ENCODE results near the gene MAX.

The MAX gene

DNA sequence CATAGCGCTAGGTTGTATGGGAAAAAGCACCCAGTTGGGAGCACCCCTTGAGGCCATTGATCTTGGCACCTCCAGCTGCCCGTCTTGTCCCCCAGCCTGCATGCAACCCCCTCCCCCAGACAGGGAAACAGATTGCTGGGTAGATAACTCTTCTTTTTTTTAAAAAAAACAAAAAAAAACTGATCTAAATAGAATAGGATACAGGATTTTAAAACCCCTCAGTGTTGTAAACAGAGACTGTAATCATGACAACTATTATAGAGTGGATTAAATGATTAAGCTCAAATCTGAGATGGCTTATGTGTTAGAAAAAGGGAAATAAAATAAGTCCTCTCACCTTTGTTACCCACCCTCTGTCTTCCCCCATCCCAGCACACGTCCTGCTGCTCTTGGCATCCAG, 48.9 kb downstream of the MAX start:
- CTCF ChIA-PET, result interaction anchor here (0.6 kb wide), 1 partner anchor 33 kb away, joined by 3 read pairs; no protein-coding TSS in a partner anchor

DNA sequence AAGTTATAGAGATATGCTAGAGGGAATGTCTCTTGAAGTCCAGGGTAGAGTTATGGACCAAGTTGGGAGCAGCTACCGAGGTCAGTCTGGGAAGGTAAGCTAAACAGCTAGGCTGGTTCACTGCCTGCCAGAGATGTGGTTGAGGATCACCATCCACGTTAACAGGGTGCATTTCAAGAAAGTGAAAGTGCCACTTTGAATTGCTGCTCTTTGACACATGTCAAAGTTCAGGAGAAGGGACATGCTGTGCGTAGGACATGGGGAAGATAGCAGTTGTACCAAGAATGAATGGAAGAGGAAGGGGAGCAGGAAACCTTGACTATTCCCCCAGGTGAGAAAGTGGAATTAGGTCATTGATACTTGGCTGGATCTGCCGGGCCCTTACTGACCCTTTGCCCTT, 49.5 kb downstream of the MAX start:
- TF ChIP-seq, protein P1, sequence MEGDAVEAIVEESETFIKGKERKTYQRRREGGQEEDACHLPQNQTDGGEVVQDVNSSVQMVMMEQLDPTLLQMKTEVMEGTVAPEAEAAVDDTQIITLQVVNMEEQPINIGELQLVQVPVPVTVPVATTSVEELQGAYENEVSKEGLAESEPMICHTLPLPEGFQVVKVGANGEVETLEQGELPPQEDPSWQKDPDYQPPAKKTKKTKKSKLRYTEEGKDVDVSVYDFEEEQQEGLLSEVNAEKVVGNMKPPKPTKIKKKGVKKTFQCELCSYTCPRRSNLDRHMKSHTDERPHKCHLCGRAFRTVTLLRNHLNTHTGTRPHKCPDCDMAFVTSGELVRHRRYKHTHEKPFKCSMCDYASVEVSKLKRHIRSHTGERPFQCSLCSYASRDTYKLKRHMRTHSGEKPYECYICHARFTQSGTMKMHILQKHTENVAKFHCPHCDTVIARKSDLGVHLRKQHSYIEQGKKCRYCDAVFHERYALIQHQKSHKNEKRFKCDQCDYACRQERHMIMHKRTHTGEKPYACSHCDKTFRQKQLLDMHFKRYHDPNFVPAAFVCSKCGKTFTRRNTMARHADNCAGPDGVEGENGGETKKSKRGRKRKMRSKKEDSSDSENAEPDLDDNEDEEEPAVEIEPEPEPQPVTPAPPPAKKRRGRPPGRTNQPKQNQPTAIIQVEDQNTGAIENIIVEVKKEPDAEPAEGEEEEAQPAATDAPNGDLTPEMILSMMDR (conservative IDR thresholded peaks at IDR 0.05; ENCODE audit: low read depth), result no peak
- H3K27ac ChIP-seq, result no peak overlapping the region
- CTCF ChIA-PET, result interaction anchor here (0.7 kb wide), 1 partner anchor 1417 kb away, joined by 4 read pairs; no protein-coding TSS in a partner anchor
- POLR2A ChIA-PET (ENCODE audit: low non-redundant PET), result no interaction called here
- DNase-seq (ENCODE audit: low spot score), result no peak

More for the DNA sequence above, 48.9 kb downstream of the MAX start:
- TF ChIP-seq, protein P1 (conservative IDR thresholded peaks at IDR 0.05; ENCODE audit: low read depth), result no peak
- POLR2A ChIA-PET (ENCODE audit: low non-redundant PET), result no interaction called here
- DNase-seq (ENCODE audit: low spot score), result no peak
- no peak overlapping the region for H3K27ac ChIP-seq

DNA sequence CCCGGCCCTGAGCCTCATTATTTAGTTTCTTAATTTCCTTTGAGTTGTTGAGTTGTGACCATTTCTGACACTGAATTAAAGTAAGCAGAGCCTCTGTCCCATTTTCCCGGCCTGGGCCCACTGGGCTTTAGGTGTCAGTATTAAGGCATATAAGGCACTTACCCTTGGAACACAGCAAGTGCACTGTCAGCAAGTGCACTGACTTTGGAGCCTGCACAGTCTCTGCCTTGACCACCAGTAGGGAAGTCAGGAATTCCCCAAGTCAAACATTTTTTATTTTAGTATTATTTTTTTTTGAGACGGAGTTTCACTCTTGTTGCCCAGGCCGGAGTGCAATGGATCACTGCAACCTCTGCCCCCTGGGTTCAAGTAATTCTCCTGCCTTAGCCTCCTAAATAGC, 56.6 kb downstream of the MAX start:
- ChIA-PET CTCF (no interaction called here), POLR2A (ENCODE audit: low non-redundant PET) (no interaction called here)
- TF ChIP-seq, protein P1 (conservative IDR thresholded peaks at IDR 0.05; ENCODE audit: low read depth), result no peak
- no peak for DNase-seq (ENCODE audit: low spot score)
- H3K27ac ChIP-seq, result no peak overlapping the region

DNA sequence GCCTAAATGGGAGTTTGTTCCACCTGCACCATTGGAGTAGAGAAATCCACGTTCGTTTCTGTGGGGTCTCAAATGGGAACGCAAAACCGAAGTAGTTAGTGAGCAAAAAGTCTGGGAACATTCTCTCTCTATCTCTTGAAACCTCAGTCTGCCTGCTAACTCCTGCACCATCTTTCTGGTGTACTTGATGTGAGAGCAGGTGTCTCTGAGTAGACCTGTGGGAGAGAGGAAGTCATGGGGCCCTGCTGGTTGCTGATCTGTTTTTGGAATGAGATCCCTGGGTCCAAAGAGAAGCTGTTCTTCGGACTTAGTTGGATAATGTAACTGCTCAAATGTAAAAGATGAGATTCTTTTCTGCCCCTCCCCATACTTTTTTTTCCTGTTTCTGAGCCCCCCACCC, 57.3 kb downstream of the MAX start:
- DNase-seq (ENCODE audit: low spot score), result no peak
- ChIA-PET POLR2A (ENCODE audit: low non-redundant PET) (no interaction called here), CTCF (no interaction called here)
- no peak overlapping the region for H3K27ac ChIP-seq
- TF ChIP-seq, protein P1 (conservative IDR thresholded peaks at IDR 0.05; ENCODE audit: low read depth), result no peak

DNA sequence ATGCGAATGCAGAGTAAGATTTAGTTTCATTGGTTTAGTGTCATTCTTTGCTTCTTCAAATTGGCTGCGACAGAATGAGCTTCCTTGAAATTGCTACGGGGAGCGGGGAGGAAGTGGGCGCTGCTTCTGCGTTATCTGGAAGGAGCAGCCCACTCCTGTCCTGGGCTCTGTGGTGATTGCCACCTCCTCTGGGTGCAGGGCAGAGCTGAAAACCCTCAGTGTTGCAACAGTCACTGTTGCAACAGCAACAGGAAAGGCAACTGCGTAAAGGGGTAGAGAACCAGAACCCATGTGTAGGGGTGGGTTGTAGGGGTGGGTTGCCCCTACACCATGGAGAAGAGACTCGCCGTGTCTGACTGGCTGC, 57.7 kb downstream of the MAX start:
- CTCF ChIA-PET, result no interaction called here
- TF ChIP-seq, protein P1 (conservative IDR thresholded peaks at IDR 0.05; ENCODE audit: low read depth), result no peak
- no peak for DNase-seq (ENCODE audit: low spot score)
- no peak overlapping the region for H3K27ac ChIP-seq
- POLR2A ChIA-PET (ENCODE audit: low non-redundant PET), result no interaction called here

DNA sequence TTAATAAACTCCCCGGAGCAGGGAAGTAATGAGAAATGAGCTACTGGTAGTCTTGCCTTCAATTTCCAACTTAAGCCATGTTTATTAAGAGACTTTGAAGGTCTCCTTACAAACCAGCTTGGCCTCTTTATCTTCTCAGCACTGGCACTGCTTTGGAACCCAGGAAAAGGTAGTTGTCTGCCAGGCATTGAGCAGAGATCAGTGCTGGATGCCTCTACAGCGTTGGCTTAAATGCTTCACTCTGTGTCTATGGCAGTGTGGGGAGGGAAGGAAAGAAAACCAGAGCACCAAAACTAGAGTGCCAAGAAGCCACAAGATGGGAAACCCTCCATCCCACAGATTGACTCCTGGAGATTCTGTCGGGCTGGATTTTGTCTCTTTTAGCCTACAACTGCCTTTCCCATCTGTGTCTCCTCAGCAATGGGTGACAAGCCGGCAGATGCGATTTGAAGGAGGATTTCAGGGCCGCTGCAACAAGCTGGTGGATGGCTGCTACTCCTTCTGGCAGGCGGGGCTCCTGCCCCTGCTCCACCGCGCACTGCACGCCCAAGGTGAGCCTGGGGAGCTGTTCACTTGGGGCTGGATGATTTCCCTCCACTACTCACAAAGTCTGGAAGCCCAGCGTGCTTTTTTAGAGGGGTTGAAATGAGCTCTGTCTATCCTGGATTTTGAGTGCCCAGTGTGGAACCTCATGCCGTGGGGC, 58.3 kb downstream of the MAX start:
- TF ChIP-seq, protein P1 (conservative IDR thresholded peaks at IDR 0.05; ENCODE audit: low read depth), result no peak
- CTCF ChIA-PET, result interaction anchor here (0.6 kb wide), 1 partner anchor 279 kb away, joined by 6 read pairs; no protein-coding TSS in a partner anchor
- no peak for DNase-seq (ENCODE audit: low spot score)
- POLR2A ChIA-PET (ENCODE audit: low non-redundant PET), result no interaction called here
- H3K27ac ChIP-seq, result no peak overlapping the region
